ENCODE measurements around the gene OR5V1.
"Not testable (repeated sequence)": the region's sequence is repeated elsewhere in the genome, so short reads cannot be mapped to it uniquely, and the experiment has no call there.

The OR5V1 gene

DNA sequence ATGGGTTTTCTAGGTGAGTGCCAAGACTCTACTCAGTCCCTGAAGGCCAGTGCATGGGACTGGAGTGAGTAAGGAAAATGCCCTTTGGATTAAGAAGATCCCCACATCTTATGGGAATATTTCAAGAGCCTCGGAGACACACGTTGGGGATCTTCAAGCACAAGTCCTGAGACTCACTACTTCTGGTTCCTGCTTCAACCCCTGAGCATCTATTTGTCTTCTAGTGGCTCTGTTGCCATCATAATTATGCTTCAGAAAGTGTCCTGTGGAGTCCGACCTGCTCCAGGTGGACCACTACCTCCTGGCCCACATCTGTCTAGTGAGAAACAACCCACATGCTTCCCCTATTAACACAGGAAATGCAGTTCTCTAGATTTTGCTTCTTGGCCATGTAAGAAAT is at the start of gene OR5V1:
TSS of gene OR5V1 (minus strand) at position 101 of the 400 bp plus-strand sequence. CDS start 12,670 bp downstream, outside the sequence.
- Histone ChIP-seq H3K4me3 (no peak within 1 kb of the TSS), H3K27ac (no peak within 1 kb of the TSS)

GRCh38 chr6:29414588-29414987 is 45.9 kb upstream of the OR5V1 start, which contains the start of gene OR12D1:
TSS of gene OR12D1 (plus strand) at chr6:29414928.
- Histone ChIP-seq H3K4me3 (no peak within 1 kb of the TSS), H3K27ac (no peak within 1 kb of the TSS)

GRCh38 chr6:29403801-29404200 is 35.1 kb upstream of the OR5V1 start:
- Histone ChIP-seq H3K4me3 (no peak overlapping the region), H3K27ac (no peak overlapping the region)

- Histone ChIP-seq H3K27ac (no peak overlapping the region), H3K4me3 (no peak overlapping the region)
Measured at GRCh38 chr6:29399525-29399924, 30.9 kb upstream of the OR5V1 start.

- no peak within 1 kb of the TSS for H3K27ac ChIP-seq
- no peak within 1 kb of the TSS for H3K4me3 ChIP-seq
Measured at GRCh38 chr6:29395331-29395730, 26.7 kb upstream of the OR5V1 start, which contains the start of gene OR12D2. TSS of gene OR12D2 (plus strand) at chr6:29395631. CDS start at chr6:29396700, 1,069 bp downstream.

- Histone ChIP-seq H3K27ac (no peak overlapping the region), H3K4me3 (no peak overlapping the region)
Measured at GRCh38 chr6:29388533-29388932, 19.9 kb upstream of the OR5V1 start.

DNA sequence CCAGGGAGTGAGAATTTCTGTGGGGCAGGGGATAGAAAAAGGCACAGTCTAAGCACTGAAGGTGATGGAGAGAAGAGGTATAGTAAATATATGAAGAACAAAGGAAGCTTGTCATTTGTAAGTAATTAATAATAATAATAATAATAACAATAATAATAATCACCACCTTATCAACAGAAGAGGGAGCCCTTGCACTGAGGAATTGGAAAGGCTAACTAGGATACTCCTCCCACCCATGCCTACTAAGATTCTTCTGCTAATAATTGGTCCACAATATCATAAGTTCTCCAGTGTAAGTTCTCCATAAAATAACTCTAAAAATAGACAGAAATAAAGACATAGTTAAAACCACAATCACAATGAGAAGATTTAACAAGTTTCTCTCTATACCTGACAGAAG is 7.3 kb upstream of the OR5V1 start:
- H3K4me3 ChIP-seq = no peak overlapping the region
- H3K27ac ChIP-seq = no peak overlapping the region

- Histone ChIP-seq H3K27ac (no peak within 1 kb of the TSS), H3K4me3 (no peak within 1 kb of the TSS)
Measured at GRCh38 chr6:29375191-29375590, 6.5 kb upstream of the OR5V1 start, which contains the start of gene OR12D3. TSS of gene OR12D3 (minus strand) at chr6:29375291. CDS start at chr6:29375287, 4 bp downstream.

GRCh38 chr6:29355603-29356002 is 13.1 kb downstream of the OR5V1 start:
- H3K4me3 ChIP-seq = no peak overlapping the region
- H3K27ac ChIP-seq = no peak overlapping the region

- no peak overlapping the region for H3K4me3 ChIP-seq
- H3K27ac ChIP-seq = no peak overlapping the region
Measured at GRCh38 chr6:29354980-29355379, 13.7 kb downstream of the OR5V1 start.

DNA sequence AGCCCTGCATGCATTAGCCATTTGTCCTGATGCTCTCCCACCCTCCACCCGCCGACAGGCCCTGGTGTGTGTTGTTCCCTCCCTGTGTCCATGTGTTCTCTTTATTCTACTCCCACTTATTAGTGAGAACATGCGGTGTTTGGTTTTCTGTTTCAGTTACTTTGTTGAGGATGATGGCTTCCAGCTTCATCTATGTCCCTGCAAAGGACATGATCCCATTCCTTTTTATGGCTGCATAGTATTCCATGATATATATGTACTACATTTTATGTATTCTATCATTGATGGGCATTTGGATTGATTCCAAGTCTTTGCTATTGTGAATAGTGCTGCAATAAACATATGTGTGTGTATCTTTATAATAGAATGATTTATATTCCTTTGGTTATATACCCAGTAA is 19.3 kb downstream of the OR5V1 start:
- H3K27ac ChIP-seq, H3K4me3 ChIP-seq: not testable (repeated sequence)

DNA sequence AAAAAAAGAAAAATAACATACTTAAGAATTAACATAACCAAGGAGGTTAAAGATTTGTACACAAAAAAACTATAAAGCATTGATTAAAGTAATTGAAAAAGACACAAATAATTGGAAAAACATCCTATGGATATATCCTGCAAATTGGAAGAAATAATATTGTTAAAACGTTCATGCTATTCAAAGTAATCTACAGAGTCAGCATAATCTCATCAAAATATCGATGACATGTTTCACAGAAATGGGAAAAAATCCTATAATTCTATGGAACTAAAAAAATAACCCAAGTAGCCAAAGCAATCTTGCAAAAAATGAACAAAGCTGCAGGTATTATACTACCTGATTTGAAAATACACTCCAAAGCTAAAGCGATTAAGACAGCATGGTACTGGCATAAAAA is 23.3 kb downstream of the OR5V1 start:
- H3K27ac ChIP-seq = no peak overlapping the region
- no peak overlapping the region for H3K4me3 ChIP-seq

- Histone ChIP-seq H3K4me3 (no peak overlapping the region), H3K27ac (no peak overlapping the region)
Measured at GRCh38 chr6:29336269-29336668, 32.4 kb downstream of the OR5V1 start.

DNA sequence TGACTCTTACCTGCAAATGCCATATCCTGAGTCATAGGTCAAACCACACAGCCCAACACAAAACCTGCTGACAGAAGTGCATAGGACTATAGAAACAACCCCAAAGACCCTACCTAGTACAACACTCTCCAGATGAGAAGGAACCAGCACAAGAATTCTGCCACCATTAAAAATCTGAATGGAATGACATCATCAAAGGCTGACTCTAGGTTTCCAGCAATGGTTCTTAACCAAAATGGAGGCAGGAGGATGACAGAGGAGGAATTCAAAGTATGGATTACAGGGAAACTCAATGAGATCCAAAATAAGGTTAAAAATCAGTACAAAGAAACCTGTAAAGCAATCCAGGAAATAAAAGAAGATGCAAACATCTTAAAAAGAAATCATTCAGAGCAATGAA is 36.0 kb downstream of the OR5V1 start:
- no peak overlapping the region for H3K4me3 ChIP-seq

DNA sequence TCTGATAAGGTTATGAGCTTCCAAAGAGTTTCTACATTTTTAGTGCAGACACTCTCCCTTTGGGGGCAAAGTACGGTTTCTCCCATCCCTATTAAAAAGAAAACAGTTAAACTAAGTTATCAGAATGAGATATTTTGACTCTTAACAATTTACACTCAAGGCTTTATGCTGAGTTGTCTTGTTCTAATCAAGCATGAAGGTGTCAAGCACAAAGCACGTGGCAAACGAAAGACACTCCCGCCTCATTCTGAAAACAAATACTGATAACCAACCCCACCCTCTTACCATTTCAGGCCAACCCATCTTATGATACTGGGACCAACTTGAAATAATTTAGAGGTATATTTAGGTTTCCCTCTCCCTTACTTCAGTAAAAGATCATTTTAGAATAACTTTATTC is 42.9 kb downstream of the OR5V1 start:
- Histone ChIP-seq H3K4me3 (no peak overlapping the region), H3K27ac (no peak overlapping the region)

More for the DNA sequence above, 36.0 kb downstream of the OR5V1 start:
- H3K27ac ChIP-seq = no peak overlapping the region

DNA sequence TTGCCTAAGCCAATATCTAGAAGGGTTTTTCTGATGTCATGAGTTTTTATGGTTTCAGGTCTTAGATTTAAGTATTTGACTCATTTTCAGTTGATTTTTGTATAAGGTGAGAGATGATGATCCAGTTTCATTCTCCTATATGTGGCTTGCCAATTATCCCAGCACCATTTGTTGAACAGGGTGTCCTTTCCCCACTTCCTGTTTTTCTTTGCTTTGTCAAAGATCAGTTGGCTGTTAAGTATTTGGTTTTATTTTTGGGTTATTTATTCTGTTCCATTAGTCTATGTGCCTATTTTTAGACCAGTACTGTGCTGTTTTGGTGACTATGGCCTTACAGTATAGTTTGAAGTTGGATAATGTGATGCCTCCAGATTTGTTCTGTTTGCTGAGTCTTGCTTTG is 45.3 kb downstream of the OR5V1 start:
- H3K27ac ChIP-seq, H3K4me3 ChIP-seq: not testable (repeated sequence)

- no peak overlapping the region for H3K27ac ChIP-seq
- H3K4me3 ChIP-seq = no peak overlapping the region
Measured at GRCh38 chr6:29319931-29320330, 48.7 kb downstream of the OR5V1 start.
